ENCODE data around the gene CARHSP1.

The CARHSP1 gene

DNA sequence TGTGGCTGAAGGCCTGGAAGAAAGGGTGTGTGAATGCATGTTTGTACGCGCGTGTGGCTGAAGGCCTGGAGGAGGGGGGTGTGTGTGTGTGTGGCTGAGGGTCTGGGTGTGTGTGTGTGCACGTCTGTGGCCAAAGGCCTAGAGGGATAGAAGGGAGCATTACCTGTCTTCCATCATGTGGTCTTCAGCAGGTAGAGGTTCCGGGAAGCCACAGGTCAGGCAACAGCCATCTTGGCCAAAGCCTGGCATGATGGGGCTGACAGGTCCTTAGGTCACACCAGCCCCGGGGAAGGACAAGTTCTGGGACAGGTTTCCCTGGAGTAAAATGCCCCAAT lies 18.6 kb upstream of the CARHSP1 start:
- TF ChIP-seq, protein P1, sequence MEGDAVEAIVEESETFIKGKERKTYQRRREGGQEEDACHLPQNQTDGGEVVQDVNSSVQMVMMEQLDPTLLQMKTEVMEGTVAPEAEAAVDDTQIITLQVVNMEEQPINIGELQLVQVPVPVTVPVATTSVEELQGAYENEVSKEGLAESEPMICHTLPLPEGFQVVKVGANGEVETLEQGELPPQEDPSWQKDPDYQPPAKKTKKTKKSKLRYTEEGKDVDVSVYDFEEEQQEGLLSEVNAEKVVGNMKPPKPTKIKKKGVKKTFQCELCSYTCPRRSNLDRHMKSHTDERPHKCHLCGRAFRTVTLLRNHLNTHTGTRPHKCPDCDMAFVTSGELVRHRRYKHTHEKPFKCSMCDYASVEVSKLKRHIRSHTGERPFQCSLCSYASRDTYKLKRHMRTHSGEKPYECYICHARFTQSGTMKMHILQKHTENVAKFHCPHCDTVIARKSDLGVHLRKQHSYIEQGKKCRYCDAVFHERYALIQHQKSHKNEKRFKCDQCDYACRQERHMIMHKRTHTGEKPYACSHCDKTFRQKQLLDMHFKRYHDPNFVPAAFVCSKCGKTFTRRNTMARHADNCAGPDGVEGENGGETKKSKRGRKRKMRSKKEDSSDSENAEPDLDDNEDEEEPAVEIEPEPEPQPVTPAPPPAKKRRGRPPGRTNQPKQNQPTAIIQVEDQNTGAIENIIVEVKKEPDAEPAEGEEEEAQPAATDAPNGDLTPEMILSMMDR (conservative IDR thresholded peaks at IDR 0.05; ENCODE audit: low read length): no peak
- no peak for DNase-seq (ENCODE audit: low read depth)
- no peak overlapping the region for H3K4me3 ChIP-seq (ENCODE audit: low read length)

DNA sequence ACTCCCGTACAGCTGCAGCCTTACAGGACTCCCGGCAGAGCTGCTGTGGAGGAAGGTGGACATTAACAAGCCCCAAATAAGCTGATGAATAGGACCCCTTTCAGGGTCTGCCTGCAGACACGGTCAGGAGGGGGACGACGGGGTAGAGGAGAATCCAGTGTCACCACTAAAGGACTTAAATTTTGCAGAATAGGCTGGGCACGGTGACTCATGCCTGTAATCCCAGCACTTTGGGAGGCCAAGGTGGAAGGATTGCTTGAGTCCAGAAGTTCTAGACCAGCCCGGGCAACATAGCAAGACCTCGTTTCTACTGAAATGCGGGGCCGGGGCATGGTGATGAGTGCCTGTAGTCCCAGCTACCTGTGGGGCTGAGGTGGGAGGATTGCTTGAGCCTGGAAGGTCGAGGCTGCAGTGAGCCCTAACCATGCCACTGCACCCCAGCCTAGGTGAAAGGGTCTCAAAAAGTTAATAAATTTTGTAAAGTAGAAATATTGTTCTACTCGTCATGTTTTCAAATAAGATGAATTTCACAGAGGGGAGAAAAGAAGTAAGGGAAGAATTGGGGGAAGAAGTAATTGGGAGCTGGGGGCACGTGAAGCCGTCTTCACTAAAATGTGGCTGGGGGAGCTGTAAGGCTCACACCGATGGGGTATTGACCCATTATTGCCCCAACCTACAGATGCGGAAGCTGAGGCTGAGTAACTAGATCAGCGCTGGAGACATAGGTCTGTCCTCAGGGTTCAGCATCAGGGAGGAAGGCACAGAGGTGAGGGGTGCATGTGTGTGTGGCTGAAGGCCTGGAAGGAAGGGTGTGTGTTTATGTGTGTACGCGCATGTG lies 18.0 kb upstream of the CARHSP1 start:
- no peak overlapping the region for H3K4me3 ChIP-seq (ENCODE audit: low read length)
- TF ChIP-seq, protein P1 (conservative IDR thresholded peaks at IDR 0.05; ENCODE audit: low read length): no peak
- DNase-seq (ENCODE audit: low read depth): no peak

DNA sequence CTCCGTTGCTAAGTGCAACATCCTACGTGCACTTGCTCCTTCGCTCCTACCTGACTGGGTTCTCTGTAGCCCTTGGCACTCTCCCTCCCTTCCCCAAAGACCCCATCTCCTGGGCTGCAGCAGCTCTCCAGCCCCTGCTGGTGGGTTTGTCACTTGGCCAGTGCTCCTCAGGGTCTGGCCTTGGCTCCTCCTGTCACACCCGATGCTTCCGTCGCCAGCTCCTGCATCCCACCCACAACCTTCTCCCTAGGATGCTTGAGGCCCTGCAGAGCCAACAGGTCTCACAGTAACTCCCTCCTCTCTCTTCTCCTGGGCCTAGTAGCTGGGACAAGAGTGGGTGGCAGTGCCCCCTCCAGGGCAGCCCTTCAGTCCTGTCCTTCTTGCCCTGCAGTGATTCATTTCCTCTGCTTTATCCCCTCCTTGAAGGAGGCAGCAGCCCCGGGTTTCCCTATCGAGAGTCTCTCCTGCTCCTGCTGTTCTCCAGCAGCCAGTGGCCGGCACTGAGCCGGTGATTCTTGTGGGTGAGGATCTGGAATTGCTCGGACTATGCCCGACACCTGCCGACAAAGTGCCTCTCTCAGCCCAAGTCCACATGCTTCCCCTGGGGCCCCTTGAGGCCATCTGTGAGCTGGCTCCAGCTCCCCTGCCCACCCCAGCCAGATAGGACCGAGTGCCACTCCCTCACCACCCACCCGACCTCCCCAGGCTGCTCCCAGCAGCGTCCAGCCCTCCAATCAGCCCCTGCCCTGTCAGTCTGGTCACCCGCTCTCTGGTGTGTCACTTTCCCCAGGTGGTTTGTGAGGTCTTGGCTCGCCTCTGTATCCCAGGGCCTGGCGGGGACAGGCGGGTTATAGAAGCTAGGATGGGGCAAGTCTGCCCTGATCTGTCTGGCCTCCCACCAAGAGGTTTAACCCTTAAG lies 17.1 kb upstream of the CARHSP1 start:
- DNase-seq (ENCODE audit: low read depth): no peak
- TF ChIP-seq, protein P1 (conservative IDR thresholded peaks at IDR 0.05; ENCODE audit: low read length): no peak; the same call in 1 of the 2 replicates
- no peak overlapping the region for H3K4me3 ChIP-seq (ENCODE audit: low read length)

DNA sequence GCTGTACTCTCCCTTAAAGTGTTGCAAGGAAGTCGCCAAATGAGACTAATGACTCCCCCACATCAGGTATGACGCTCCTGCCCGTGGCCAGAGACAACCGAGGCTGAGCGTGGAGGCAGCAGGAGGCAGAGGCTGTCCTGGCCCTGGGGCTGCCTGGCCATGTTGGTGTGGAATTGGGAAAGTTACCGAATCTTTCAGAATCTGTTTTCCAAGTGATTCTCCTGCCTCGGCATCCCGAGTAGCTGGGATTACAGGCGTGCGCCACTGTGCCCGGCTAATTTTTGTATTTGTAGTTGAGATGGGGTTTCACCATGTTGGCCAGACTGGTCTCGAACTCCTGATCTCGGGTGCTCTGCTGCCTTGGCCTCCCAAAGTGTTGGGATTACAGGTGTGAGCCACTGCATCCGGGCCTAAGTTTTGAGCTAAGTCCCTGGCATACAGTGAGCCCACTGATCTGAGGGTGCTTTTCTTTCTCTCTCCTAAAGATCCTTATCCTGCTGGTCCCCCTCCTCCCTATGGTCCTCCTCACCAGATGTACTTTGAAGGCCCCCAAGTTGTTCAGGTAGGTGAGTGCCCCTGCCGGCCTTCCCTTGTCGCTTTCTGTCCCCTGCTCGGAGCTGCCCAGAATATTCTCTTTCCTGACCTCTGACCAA lies 14.0 kb upstream of the CARHSP1 start:
- no peak for DNase-seq (ENCODE audit: low read depth)
- TF ChIP-seq, protein P1 (conservative IDR thresholded peaks at IDR 0.05; ENCODE audit: low read length): no peak
- H3K4me3 ChIP-seq (ENCODE audit: low read length): no peak overlapping the region

DNA sequence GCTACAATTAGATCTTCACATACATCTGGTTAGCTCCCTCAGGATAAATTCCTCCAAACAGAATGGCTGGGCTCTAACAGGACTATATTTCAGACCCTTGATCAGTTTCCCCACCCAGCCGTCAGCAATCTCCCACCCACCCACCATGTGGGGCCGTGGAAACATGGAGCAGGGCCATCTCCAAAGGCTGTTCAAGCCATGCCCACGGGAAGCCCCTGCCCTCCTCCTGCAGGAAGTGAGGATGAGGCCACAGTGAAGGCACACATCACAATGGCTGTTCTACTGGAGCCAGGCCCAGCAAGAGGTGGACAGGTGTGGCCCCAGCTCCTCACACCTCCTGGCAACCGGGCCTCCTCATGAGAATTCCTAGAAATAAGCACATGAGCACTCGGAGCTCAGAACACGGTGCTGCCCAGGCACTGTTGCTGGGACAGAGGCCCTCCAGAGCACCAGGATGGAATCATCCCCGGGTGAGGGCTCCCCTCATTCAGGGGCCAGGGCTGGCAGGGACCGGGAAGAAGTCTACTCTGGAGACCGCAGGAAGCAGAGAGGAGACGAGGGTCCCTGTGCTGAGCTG lies 13.3 kb upstream of the CARHSP1 start, which contains the start of gene LITAFD:
Gene LITAFD, plus strand, starts transcription at position 311 of the 577 bp plus-strand sequence. CDS start 2,005 bp downstream, outside the sequence.
- no peak within 1 kb of the TSS for H3K4me3 ChIP-seq (ENCODE audit: low read length)
- TF ChIP-seq, protein P1 (conservative IDR thresholded peaks at IDR 0.05; ENCODE audit: low read length): no peak
- no peak for DNase-seq (ENCODE audit: low read depth)

DNA sequence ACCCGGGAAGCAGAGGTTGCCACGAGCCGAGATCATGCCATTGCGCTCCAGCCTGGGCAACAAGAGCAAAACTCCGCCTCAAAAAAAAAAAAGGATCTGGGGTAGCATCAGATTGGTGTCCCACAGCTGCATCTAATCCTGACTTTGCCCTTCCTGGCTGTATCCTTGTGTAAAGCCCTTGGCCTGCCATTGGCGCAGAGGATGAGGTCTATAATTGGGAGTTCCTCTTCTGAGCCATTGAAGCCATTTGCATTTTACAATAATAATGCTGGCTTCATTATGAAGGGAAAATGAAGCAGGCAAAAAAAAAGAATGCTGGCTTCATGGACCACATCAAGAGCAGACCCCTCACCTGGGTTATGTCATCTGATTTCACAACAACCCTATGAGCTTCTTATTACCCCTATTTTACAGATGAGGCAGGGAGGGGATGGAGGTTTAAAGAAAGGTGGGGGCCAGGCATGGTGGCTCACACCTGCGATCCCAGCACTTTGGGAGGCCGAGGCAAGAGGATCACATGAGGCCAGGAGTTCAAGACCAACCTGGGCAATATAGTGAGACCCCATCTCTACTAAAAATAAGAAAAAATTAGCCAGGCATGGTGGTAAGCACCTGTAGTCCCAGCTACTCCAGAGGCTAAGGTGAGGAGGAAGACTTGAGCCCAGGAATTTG lies 12.2 kb upstream of the CARHSP1 start:
- no peak overlapping the region for H3K4me3 ChIP-seq (ENCODE audit: low read length)
- TF ChIP-seq, protein P1 (conservative IDR thresholded peaks at IDR 0.05; ENCODE audit: low read length): no peak
- DNase-seq (ENCODE audit: low read depth): no peak
